NCI-H2107 (cell line): ENCODE results near the gene PCSK2.

Experiments
- DNase-seq: peaks from one replicate; lab custom pipeline; 2025; lab: John Stamatoyannopoulos, UW

PCSK2 gene

GRCh38 chr20:17446171-17446570, 219.3 kb downstream of the PCSK2 start:
- no peak for DNase-seq

GRCh38 chr20:17448071-17448470, 221.2 kb downstream of the PCSK2 start:
- no peak for DNase-seq

GRCh38 chr20:17449031-17449430, 222.2 kb downstream of the PCSK2 start:
- DNase-seq = no peak

- no peak for DNase-seq
These were observed 225.6 kb downstream of the PCSK2 start for GRCh38 chr20:17452441-17452840.

- DNase-seq = no peak
These were observed 226.8 kb downstream of the PCSK2 start for GRCh38 chr20:17453592-17453991.

GRCh38 chr20:17456279-17456678, 229.4 kb downstream of the PCSK2 start:
- no peak for DNase-seq

GRCh38 chr20:17457079-17457478, 230.2 kb downstream of the PCSK2 start:
- no peak for DNase-seq

- no peak for DNase-seq
These were observed 230.8 kb downstream of the PCSK2 start for GRCh38 chr20:17457588-17458190.

GRCh38 chr20:17460119-17460518, 233.3 kb downstream of the PCSK2 start:
- no peak for DNase-seq

- no peak for DNase-seq
These were observed 235.1 kb downstream of the PCSK2 start for GRCh38 chr20:17461941-17462340.

- DNase-seq = no peak
These were observed 236.9 kb downstream of the PCSK2 start for GRCh38 chr20:17463711-17464110.

GRCh38 chr20:17465236-17465635, 238.4 kb downstream of the PCSK2 start:
- no peak for DNase-seq

GRCh38 chr20:17466641-17467040, 239.8 kb downstream of the PCSK2 start:
- DNase-seq = no peak

GRCh38 chr20:17467120-17467655, 240.3 kb downstream of the PCSK2 start:
- no peak for DNase-seq

GRCh38 chr20:17468073-17468840, 241.4 kb downstream of the PCSK2 start:
- DNase-seq = no peak

- no peak for DNase-seq
These were observed 242.6 kb downstream of the PCSK2 start for GRCh38 chr20:17469246-17470030.

- DNase-seq = no peak
These were observed 243.7 kb downstream of the PCSK2 start for GRCh38 chr20:17470521-17470920.

- DNase-seq = no peak
These were observed 244.1 kb downstream of the PCSK2 start for GRCh38 chr20:17470973-17471372.

GRCh38 chr20:17471606-17472187, 244.9 kb downstream of the PCSK2 start:
- DNase-seq = peak; percentile 33

- DNase-seq = no peak
These were observed 246.8 kb downstream of the PCSK2 start for GRCh38 chr20:17473659-17474058.

- no peak for DNase-seq
These were observed 252.3 kb downstream of the PCSK2 start for GRCh38 chr20:17479063-17479657.

- DNase-seq = no peak
These were observed 253.9 kb downstream of the PCSK2 start for GRCh38 chr20:17480696-17481095.
